GM19043 (cell line): ENCODE results near the gene KRT14.
"Not testable (repeated sequence)": the region's sequence is repeated elsewhere in the genome, so short reads cannot be mapped to it uniquely, and the experiment has no call there.

Source experiments
- ATAC-seq: cut with Tn5 transposase; IDR thresholded peaks from one replicate; pipeline ENCODE4 v1.9.1; 2021; ENCODE audit warnings: low read depth; ENCODE audit not compliant: unreplicated experiment

KRT14 gene

GRCh38 chr17:41548844-41549595 is 37.7 kb downstream of the KRT14 start:
- no peak for ATAC-seq

- ATAC-seq: no peak
Measured at GRCh38 chr17:41547921-41548843, 38.5 kb downstream of the KRT14 start.

GRCh38 chr17:41547378-41547841 is 39.3 kb downstream of the KRT14 start:
- no peak for ATAC-seq

DNA sequence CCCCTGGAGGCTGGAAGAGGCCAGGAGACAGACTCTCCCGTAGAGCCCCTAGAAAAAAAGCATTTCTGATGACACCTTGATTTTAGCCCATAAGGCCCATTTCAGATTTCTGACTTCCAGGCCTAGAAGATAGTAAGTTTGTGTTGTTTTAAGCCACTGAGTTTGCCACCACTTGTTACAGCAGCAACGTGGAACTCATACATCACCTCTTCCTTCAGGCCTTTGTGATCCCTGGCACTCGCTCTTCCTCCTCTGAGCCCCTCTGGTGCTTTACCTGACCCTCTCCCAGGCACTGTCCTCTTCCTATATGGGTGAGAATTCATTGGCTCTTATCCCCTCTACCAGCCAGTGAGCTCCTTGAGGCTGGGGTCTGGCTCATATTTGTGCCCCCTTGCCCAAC is 39.9 kb downstream of the KRT14 start:
- ATAC-seq: no peak

GRCh38 chr17:41545829-41546410 is 40.8 kb downstream of the KRT14 start:
- no peak for ATAC-seq

- ATAC-seq: no peak
Measured at GRCh38 chr17:41544935-41545334, 41.8 kb downstream of the KRT14 start.

DNA sequence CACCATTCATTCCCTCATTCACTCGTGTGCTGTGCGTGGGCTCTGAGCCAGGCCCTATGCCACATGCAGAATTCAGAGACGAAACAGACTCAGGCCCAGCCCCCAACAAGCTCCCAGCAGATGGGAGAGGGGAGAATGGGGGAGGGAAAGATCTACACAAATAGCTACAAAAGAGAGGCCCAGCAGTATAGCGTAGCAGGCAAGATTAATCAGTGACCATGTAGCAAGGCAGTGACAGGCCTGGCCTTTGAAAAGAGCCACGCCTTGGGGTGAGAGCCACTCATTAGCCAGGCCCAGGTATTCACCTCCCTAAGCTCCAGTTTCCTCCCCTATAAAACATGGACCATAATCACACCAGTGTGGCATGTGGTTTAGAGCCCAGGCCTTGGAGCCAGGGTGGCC is 42.2 kb downstream of the KRT14 start:
- ATAC-seq: no peak

DNA sequence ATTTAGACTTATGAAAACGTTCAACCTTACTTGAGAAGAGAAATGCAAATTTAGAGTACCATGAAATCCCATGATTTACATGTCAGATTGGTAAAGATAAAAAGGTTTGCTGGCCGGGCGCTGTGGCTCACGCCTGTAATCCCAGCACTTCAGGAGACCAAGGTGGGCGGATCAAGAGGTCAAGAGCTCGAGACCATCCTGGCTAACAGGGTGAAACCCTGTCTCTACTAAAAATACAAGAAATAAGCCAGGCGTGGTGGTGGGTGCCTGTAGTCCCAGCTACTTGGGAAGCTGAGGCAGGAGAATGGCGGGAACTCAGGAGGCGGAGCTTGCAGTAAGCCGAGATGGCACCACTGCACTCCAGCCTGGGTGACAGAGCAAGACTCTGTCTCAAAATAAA is 43.9 kb downstream of the KRT14 start:
- ATAC-seq: not testable (repeated sequence)

DNA sequence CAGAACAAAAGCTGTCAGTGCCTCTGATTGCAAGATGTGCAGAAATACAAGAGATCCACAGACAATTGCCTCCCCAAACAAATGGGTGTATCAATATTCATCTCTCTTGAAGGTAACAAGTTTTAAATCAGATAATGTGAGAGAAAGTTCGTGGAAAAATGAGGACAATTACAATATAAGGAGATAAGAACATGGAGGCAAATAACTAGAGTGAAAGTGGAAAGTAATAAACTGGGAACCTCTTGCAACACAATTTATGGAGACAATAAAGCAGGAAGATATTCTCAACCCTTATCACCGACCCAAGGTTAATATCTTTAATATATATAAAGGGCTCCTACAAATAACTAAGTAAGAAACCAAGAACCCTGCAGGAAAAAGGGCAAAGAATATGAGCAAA is 44.3 kb downstream of the KRT14 start:
- no peak for ATAC-seq

DNA sequence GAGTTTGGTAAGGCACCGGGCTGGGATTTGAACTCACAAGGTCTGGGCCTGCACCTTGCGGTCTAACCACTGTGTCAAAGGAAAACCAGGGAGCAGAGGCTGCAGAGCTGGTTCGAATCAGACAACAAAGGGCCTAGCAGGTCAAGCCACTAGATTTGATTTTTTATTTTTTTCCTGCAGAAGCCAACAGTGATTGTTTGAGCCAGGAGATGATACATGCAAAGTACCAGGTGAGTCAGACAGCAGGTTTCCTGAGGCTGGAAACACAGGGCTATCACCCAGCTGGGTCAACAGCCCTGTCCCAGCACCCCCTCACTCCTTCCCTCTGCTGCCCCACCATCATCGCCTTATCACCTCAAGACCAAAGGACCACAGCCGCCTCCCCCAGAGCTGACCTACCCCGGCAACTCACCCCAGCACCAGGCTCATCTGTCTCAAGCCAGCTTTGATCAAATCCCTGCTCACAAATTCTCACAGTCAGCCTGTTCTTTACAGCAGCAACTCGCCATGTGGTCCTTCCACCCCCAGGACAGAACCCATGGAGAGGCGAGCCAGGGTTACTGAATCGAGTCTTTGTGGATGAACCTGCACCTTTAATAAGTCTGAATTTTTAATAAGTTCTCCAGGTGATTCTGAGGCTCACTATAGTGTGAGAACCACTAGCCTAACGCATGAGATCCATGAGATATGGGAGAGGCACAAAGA is 45.6 kb downstream of the KRT14 start:
- ATAC-seq: no peak

DNA sequence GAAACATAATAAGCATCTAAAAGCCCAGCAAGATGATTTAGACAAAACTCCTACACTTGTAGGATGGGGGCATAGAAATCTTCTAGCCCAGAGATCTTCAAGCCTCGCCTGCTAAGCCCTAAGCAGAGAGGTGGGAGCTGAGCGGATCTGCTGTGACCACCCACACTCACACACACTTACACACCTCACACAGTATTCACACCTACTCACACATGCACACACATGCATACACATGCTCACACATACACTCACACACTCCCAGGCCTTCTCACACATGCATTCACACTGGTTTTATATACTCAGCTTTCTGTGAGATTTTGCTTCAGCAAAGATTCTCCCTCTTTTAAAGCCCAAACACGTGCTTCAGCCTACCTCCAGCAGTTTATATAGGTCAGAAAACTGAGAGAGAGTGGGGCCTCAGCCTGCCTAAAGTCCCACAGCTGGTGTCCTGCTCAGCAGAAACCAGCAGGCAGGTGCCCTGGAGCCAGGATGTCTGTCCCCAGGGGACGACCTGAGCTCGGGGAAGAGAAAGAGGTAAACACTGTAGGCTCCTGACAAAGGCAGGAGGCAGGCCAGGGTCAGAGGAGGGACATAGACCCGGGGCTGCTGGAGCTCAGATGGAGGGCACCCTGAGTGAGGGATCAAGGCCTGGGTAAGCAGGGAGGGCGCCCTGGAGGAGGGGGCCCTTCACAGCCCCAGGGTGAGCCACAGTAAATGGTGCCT is 46.6 kb downstream of the KRT14 start:
- no peak for ATAC-seq

DNA sequence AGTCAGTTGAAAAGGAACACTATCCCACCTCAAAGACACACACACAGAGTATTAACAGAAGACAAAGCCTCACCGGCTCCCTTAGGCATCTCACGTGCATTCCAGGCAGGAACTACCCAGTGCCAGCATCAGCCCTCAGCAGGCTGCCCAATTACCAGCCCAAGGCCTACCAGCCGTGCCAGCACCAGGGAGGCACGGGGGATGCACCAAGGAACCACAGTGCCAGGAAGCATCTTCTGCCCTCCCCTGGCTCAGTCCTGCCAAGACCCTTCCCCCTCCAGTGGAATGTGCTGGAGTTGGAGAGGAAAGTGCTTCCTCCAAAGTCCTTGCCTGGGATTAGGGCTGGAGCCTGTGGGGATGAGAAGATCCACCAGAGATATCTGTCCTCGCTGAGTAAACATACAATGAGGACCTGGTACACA is 47.6 kb downstream of the KRT14 start:
- ATAC-seq: no peak

DNA sequence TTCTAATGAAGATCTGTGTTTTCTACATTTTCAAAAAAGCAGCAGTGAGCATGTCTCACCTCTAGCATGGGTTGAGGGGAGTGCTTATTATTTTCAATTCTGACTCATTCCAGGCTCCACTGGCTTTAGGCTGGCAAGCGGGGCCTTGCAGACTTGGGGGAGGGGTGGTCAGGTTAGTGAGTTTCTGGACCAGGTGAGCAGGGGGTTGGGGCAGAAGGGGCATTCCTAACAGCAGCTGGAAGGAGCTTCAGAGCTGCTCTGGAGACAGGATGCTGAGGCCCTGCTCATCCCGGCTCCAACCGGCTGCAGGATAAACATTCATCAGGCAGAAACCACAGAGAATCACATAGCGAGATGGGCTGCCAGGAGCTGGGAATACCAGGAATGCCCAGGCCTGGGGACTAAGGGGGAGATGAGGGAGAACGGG is 48.1 kb downstream of the KRT14 start:
- no peak for ATAC-seq

DNA sequence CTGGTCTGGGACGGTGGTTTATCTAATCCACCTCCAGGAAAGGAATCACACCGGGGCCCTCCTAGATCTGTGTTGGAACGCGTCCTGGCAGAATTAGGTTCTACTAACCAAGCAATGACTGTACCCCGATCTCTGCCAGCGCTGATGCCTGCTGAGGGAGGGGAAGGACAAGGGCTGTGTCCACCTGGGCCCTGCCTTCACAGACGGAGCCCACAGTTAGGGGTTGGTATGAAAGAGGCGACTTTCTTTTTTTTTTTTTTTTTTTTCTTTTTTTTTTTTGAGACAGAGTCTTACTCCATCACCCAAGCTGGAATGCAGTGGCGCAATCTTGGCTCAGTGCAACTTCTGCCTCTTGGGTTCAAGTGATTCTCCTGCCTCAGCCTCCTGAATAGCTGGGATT is 48.7 kb downstream of the KRT14 start:
- ATAC-seq: no peak

GRCh38 chr17:41537614-41537954 is 49.1 kb downstream of the KRT14 start:
- ATAC-seq: no peak

- ATAC-seq: no peak
Measured at GRCh38 chr17:41536741-41537613, 49.7 kb downstream of the KRT14 start.

- ATAC-seq: no peak
Measured at GRCh38 chr17:41535764-41536481, 50.8 kb downstream of the KRT14 start.

DNA sequence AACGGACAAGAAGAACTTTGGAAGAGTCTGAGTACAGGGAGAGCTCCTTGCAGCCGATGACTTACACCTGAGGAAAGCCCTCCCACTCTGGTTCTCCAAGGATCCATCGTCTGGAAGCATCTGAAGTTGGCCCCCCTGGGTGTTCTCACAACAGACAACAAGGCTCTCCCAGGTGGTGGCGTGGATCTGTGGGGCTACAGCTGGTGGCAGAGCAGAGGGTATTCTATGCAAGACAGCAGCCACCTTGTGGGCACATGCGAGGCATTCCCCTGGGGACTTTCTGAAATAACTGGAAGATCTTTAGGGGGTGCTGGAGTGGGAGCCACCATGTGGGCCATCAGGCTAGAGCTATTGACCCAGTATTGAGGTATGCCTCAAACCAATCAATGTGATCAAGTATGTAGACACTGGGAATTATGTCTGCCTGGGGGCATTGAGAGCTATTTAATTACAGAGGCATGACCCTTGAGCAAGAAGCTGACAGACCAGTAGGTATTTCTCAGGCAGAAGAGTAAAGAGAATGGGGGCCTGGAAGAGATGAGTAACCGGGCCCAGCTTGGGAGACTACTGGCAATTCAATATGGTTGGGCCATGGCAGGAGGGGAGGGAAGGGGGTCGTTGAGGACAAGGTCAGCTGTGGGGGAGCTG is 51.7 kb downstream of the KRT14 start:
- ATAC-seq: no peak
